HK-2 (cell line): ENCODE data around the gene ITFG1.
A peak's percentile ranks its signal among the peaks of the same experiment; 100 is the strongest.
"Not testable (repeated sequence)": the region's sequence is repeated elsewhere in the genome, so short reads cannot be mapped to it uniquely, and the experiment has no call there.

Experiments
- DNase-seq: peaks from one replicate; pipeline ENCODE4 v3.0.0-alpha.2; 2018; ENCODE audit not compliant: unreplicated experiment

The ITFG1 gene

GRCh38 chr16:47424846-47425245 is 36.0 kb downstream of the ITFG1 start:
- DNase-seq: no peak

- DNase-seq: no peak
Observed at GRCh38 chr16:47416869-47417268, 44.0 kb downstream of the ITFG1 start.

DNA sequence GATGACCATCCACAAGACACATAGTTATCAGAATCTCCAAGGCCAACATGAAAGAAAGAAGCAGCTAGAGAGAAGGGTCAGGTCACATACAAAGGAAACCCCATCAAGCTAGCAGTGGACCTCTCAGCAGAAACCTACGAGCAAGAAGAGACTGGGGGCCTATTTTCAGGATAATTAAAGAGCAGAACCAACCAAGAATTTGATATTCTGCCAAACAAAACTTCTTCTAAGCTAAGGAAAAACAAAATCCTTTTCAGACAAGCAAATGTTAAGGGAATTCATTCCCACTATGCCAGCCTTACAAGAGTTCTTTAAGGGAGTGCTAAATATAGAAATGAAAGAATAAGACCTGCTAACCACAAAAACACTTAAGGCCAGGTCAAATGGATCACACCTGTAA is 47.8 kb downstream of the ITFG1 start:
- no peak for DNase-seq

DNA sequence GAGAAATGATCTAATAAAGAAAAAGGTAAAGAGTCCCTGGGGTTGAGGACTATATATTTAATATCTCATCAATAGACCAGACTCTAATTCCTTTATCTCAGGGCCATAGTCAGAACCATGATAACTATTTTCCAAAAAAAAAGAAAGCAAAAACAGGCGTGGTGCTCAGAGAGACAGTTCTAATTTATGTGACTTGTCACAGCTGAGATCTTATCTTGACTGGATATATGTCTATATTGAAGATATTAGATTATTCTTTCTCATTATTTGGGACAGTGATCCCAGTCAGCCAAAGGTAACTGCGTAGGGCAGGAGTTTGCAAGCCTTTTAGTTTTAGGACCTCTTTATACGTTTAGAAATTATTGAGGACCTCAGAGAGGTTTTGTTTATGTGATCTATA is 52.4 kb downstream of the ITFG1 start:
- DNase-seq: no peak

DNA sequence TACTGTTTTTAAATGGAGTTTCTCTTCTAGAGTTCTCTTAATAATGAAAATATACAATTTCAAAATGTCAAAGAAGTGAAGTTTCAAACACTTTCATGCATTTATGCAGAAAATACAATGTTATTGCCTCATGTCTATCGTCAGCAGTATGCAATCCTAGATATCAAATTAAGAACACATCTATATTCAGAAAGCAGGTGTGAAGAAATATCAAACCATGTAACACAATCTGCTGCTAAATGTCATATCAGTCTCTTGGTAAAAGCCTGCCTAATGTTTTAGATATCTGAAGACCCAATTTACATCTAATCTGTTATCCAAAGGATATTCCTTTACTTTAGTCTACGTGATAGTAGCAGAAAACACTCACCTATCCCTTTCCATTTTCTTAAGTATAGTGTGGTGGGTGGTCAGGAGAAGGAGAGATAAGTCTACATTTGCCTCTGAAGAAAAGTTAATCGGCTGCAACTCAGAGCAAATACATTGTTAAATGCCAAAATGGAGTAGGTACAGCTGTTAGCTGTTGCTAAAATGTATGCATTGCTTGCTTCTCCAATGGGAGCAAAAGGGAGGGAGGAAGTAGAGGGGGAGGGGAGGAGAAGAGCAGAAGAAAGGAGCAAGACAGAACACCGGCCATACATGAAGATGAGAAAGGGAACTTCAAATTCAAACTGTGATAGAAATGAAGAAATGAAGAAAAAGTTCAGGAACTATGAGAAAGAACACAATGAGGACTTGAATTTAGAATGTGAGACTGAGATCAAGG is 64.9 kb downstream of the ITFG1 start:
- no peak for DNase-seq

DNA sequence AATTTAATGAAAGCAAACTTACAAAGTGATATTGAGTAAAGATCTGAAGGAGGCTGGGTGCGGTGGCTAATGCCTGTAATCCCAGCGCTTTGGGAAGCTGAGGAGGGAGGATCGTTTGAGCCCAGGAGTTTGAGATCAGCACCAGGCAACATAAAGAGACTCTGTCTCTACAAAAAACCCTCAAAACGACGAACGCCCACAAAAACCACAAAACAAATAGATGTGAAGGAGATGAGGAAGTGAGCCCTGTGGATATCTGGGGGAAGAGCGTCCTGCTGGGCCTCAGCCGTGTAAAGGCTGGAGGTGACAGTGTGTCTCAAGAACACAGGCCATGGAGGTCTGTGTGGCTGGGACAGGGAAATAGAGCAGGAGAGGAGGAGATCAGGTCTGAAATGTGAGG is 68.8 kb downstream of the ITFG1 start:
- DNase-seq: peak; percentile 24

GRCh38 chr16:47388705-47389104 is 72.2 kb downstream of the ITFG1 start:
- no peak for DNase-seq

- DNase-seq: no peak
Observed at GRCh38 chr16:47387026-47387734, 73.7 kb downstream of the ITFG1 start.

GRCh38 chr16:47386201-47386718 is 74.6 kb downstream of the ITFG1 start:
- no peak for DNase-seq

DNA sequence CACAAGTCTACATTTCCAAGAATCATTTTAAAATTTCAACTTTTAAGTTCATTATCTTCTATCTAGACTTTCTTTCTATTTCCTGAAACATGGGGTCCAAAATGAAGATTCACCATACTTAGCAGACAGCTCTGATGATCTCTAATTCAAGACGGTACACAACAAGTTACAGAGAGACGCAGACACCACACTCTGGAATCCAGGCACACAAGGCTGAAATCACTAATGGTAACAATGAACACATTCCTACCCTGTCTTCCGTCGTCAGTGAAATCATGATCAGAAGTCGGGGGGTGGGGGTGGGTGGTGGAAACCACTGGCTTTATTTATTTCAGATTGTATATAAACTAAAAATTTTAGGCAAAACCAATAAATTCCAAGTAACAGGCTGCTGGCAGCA is 78.5 kb downstream of the ITFG1 start:
- no peak for DNase-seq

- no peak for DNase-seq
Observed at GRCh38 chr16:47377154-47377553, 83.7 kb downstream of the ITFG1 start.

GRCh38 chr16:47375423-47375822 is 85.4 kb downstream of the ITFG1 start:
- no peak for DNase-seq

DNA sequence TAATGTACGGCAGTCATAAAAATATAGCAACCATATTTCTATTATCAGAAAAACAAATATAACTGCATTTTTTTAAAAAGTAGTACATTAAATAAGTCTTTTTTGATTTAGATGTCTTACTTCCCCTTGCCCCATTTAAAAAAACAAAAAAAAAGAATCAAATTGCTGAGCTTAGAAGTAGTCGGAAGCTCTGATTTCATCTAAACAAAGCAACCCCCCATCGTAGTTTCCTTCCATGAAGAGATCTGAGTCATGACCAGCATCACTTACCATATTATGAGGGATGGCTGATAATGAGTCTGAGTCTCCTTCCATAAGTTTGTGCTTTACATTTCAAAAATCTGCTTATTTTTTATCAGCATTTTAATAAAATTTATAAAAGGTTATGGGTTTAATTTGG is 86.2 kb downstream of the ITFG1 start:
- no peak for DNase-seq

GRCh38 chr16:47371271-47372014 is 89.4 kb downstream of the ITFG1 start:
- DNase-seq: no peak

- no peak for DNase-seq
Observed at GRCh38 chr16:47370536-47370935, 90.3 kb downstream of the ITFG1 start.

DNA sequence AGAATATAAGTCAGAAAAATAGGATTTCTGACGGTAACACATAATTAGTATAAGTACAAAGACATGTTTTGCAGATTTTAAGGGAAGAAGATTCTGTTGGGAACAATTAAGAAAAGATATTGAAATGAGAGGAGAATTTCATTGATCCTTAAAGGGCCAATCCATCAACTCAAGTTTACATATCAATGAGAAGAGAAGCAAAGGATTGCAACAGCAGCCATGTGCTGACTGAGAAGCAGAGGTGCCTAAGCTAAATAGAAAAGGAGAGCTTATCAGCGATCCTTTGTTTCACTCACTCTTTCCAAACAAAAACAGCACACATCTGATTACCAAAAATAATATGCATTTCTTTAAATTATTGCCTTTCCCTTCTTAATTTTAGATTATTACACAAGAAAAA is 94.6 kb downstream of the ITFG1 start:
- DNase-seq: no peak

GRCh38 chr16:47363761-47364160 is 97.1 kb downstream of the ITFG1 start:
- DNase-seq: no peak

DNA sequence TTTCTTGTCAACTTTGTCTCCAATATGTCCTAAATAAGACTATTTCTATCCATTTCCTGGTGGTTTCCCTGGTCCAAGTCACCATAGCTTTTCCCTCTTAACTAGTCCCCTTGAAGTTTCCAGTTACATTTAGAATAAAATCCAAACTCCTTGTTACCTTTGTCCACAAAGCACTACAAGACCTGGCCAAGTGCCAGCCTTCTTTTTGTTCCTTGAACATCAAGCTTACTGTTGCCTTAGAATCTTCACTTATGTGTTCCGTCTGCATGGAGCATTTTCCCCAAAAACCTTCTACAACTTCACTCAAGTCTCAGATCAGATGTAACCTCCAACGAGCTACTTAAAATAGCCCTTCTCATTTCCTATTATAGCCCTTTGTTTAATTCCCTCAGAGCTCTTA is 101.4 kb downstream of the ITFG1 start:
- no peak for DNase-seq

GRCh38 chr16:47358816-47359215 is 102.0 kb downstream of the ITFG1 start:
- peak; percentile 42 for DNase-seq

DNA sequence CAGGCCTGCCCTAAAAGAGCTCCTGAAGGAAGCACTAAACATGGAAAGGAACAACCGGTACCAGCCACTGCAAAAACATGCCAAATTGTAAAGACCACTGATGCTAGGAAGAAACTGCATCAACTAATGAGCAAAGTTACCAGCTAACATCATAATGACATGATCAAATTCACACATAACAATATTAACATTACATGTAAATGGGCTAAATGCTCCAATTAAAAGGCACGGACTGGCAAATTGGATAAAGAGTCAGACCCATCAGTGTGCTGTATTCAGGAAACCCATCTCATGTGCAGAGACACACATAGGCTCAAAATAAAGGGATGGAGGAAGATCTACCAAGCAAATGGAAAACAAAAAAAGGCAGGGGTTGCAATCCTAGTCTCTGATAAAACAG is 111.8 kb downstream of the ITFG1 start:
- not testable (repeated sequence) for DNase-seq

DNA sequence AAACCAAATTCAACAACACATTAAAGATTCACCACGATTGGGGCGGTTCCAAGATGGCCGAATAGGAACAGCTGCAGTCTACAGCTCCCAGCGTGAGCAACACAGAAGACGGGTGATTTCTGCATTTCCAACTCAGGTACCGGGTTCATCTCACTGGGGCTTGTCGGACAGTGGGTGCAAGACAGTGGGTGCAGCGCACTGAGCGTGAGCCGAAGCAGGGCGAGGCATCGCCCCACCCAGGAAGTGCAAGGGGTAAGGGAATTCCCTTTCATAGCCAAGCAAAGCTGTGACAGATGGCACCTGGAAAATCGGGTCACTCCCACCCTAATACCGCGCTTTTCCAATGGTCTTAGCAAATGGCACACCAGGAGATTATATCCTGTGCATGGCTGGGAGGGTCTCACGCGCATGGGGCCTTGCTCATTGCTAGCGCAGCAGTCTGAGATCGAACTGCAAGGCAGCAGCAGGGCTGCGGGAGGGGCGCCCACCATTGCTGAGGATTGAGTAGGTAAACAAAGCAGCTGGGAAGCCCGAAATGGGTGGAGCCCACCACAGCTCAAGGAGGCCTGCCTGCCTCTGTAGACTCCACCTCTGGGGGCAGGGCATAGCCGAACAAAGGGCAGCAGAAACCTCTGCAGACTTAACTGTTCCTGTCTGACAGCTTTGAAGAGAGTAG is 113.7 kb downstream of the ITFG1 start:
- not testable (repeated sequence) for DNase-seq

DNA sequence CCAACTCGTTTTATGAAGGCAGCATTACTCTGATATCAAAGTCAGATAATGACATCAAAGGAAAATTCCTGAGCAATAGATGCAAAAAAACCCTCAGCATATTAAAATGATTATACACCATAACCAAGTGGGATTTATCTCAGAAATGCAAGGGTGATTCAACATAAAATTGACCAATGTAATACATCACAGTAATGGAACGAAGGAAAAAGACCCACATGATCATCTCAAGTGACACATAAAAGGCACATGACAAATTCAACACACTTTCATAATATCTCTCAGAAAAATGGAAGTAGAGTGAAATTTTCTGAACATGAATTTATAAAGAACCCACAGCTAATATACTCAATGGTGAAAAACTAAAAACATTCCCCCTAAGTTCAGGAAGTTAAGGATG is 118.8 kb downstream of the ITFG1 start:
- DNase-seq: no peak
